Psoas muscle (tissue), 8 donors: ENCODE measurements around the gene ZNF625. TPM values are rescaled to one million over a fixed set of nuclear protein-coding genes. Genes with fewer than 3 reads are reported as not detected.

Experiments used
- ATAC-seq, 4 donors: fragments of 200-7000 bp; cut with Tn5 transposase; one replicate each; pipeline ENCODE4 v1.9.1; 2020; ENCODE audit warnings: moderate library complexity in 3 of 4, mild to moderate bottlenecking in 2 of 4
- DNase-seq, 2 donors: peaks; one replicate each; pipeline ENCODE4 v3.0.0-alpha.2; 2020
- H3K27ac ChIP-seq: fragments of 200-600 bp; one replicate; pipeline ENCODE4 v1.8.0; 2022
- H3K27me3 ChIP-seq, 3 donors: fragments of 200-600 bp in 1 of 3; one replicate each; pipeline versions ENCODE4 v1.6.1 to v1.8.0; 2013 to 2022; ENCODE audit warnings: low read length in 2 of 3, mild to moderate bottlenecking in 2 of 3, moderate library complexity in 1 of 3; ENCODE audit not compliant: insufficient read depth in 3 of 3
- H3K36me3 ChIP-seq, 2 donors: fragments of 200-600 bp in 1 of 2; one replicate each; pipeline versions ENCODE4 v1.6.1 to v1.8.0; 2013 to 2022; ENCODE audit warnings: low read depth in 1 of 2, mild to moderate bottlenecking in 1 of 2, moderate library complexity in 1 of 2; ENCODE audit not compliant: insufficient read depth in 1 of 2
- H3K4me1 ChIP-seq: fragments of 200-600 bp; one replicate; pipeline ENCODE4 v1.8.0; 2022
- H3K4me3 ChIP-seq: fragments of 200-600 bp; one replicate; pipeline ENCODE4 v1.8.0; 2022; ENCODE audit warnings: mild to moderate bottlenecking
- H3K9me3 ChIP-seq: fragments of 200-600 bp; one replicate; pipeline ENCODE4 v1.8.0; 2022
- WGBS, 3 donors: extraction: QIAGEN DNeasy Blood & Tissue Kit; methylation state at CpG; one replicate each; pipeline versions ENCODE4 v1.1.6 to v1.1.7; 2013; 5-methylcytosine and 5-hydroxymethylcytosine counted together
- intact Hi-C, 2 donors: fragments of 100-400 bp; cut with DNase I; formaldehyde crosslinking; loops; one replicate each; pipeline versions ENCODE4 v1.11.0 to v1.14.2; 2022
- polyA plus RNA-seq, 3 donors: library from polyadenylated mRNA; stranded (reverse); fragments of 200-250 nt; gene quantifications; one replicate each; pipeline ENCODE4 v1.2.3, GENCODE V29; 2013
- total RNA-seq, 4 donors: library from RNA; stranded (reverse); fragmentation: NEBNext Ultra II Directional in 2 of 4; extraction: Animal tissue kit (Norgen Biotek cat#: 25700) in 2 of 4; gene quantifications; one replicate each; pipeline versions ENCODE4 v1.2.1 to v1.2.4, GENCODE V29; 2021 to 2023
- TF ChIP-seq, protein P1 (sequence below): fragments of 200-600 bp; IDR thresholded peaks from one replicate; pipeline ENCODE4 v1.8.0; 2022; ENCODE audit warnings: antibody characterized with exemption
- donor health status: healthy with polysubstance abuse.
- donor health status: DM: no; HTN: no; CAD: no; lungs with moderate emphysema.
- donor health status: Bipolar disorder and iron deficiency.
- donor health status: healthy.
- donor health status: DM: yes; HTN: yes; CAD: no.
- donor health status: DM: no; HTN: no; CAD: no.
- donor health status: DM: no; HTN: no; CAD: no.
- donor health status: DM: yes; HTN: yes; CAD: no.

Gene ZNF625
- total and polyA plus RNA-seq, 7 donors: 0.12 to 2.9 (median 0.72) TPM; not detected in 1

DNA sequence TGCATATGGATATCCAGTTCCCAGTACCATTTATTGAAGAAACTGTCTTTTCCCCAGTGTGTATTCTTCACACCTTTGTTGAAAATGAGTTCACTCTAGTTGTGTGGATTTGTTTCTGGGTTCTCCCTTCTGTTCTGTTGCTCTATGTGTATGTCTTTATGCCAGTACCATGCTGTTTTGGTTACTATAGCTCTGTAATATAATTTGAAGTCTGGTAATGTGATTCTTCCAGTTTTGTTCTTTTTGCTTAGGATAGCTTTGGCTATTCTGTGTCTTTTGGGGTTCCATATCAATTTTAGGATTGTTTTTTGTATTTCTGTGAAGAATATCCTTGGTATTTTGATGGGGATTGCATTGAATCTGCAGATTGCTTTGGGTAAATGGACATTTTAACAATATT, 41.6 kb upstream of the ZNF625 start:
- H3K27ac ChIP-seq: no peak overlapping the region
- DNase-seq: no peak
- ATAC-seq: no peak
- H3K9me3 ChIP-seq: peaks cover 15% of the 10 kb centered on the region
- no peaks in the 10 kb centered on the region for H3K27me3 ChIP-seq
- TF ChIP-seq, protein P1, sequence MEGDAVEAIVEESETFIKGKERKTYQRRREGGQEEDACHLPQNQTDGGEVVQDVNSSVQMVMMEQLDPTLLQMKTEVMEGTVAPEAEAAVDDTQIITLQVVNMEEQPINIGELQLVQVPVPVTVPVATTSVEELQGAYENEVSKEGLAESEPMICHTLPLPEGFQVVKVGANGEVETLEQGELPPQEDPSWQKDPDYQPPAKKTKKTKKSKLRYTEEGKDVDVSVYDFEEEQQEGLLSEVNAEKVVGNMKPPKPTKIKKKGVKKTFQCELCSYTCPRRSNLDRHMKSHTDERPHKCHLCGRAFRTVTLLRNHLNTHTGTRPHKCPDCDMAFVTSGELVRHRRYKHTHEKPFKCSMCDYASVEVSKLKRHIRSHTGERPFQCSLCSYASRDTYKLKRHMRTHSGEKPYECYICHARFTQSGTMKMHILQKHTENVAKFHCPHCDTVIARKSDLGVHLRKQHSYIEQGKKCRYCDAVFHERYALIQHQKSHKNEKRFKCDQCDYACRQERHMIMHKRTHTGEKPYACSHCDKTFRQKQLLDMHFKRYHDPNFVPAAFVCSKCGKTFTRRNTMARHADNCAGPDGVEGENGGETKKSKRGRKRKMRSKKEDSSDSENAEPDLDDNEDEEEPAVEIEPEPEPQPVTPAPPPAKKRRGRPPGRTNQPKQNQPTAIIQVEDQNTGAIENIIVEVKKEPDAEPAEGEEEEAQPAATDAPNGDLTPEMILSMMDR: no peak
- H3K4me1 ChIP-seq: no peaks in the 10 kb centered on the region
- H3K4me3 ChIP-seq: no peak overlapping the region
- H3K36me3 ChIP-seq: no peaks in the 10 kb centered on the region
- intact Hi-C loops: no loop called here

DNA sequence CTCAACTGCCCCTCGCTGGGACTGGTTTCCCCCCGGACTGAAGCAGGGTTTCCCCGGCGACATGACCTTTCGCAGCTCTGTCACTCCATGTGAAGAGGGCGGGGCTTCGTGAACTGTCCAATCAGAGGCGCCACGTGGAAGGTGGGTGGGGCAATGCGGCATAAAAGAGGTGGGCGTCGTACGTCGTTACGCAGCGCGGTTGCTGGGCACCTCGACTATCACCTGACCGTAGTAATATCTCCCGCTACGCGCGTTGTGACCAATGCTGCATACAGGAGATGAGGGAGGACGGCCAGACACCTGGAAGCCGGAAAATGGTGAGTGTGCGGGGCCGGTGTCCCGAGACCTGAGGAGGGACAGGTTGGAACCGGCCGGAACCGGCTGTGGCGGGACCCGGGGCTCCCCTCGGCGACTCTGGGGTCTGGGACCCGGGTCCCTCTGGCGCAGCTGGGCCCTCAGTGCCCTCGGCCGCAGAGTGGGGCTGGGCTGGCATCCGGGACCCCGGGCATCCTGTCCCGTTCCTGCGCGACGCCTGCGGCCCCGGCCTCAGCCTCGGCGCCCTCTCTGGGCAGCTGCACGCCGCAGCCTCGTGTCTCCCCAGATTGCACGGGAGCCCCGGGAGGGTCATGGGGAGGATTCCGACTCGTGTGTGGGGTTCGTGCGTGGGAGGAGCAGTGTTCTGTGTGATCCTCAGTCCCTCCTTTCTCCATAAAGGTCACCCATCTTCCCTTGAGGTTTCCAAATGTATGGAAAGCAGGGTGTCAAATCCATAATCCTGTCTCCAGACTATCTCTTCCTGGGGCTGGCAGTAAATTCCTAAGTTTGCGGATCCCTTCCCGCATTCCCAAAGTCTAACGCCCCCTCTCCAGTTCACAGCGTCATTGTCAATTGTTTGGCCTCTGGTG, 38.5 kb upstream of the ZNF625 start:
- Histone ChIP-seq H3K36me3 (peaks cover 3 to 20% of the 10 kb centered on the region in 2 donors), H3K27me3 (no peaks in the 10 kb centered on the region), H3K9me3 (peaks cover 41% of the 10 kb centered on the region), H3K27ac (peak overlapping the region; percentile 70), H3K4me3 (peak overlapping the region; percentile 71), H3K4me1 (no peaks in the 10 kb centered on the region)
- DNase-seq (peak; percentile 74 to 77), ATAC-seq (peak; percentile 78 to 99 (median 91))
- intact Hi-C loops: no loop called here
- TF ChIP-seq, protein P1: no peak
- WGBS, 3 donors: 1 to 4% (median 2%) methylated on average over 51 to 62 of the region's 62 CpGs

DNA sequence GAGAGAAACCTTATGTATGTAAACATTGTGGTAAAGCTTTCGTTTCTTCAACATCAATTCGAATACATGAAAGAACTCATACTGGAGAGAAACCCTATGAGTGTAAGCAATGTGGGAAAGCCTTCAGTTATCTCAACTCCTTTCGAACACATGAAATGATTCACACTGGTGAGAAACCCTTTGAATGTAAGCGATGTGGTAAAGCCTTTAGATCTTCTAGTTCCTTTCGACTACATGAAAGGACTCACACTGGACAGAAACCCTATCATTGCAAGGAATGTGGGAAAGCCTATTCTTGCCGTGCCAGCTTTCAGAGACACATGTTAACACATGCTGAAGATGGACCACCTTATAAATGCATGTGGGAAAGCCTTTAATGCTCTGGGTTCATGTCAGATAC, 31.1 kb upstream of the ZNF625 start:
- DNase-seq (no peak), ATAC-seq (no peak)
- TF ChIP-seq, protein P1: no peak
- WGBS, 3 donors: 96 to 99% (median 99%) methylated on average over 6 of the region's 6 CpGs
- Histone ChIP-seq H3K36me3 (peaks cover 23 to 63% of the 10 kb centered on the region in 2 donors), H3K4me3 (no peak overlapping the region), H3K27me3 (no peaks in the 10 kb centered on the region), H3K9me3 (peaks cover 85% of the 10 kb centered on the region), H3K4me1 (no peaks in the 10 kb centered on the region), H3K27ac (no peak overlapping the region)
- intact Hi-C loops: no loop called here

DNA sequence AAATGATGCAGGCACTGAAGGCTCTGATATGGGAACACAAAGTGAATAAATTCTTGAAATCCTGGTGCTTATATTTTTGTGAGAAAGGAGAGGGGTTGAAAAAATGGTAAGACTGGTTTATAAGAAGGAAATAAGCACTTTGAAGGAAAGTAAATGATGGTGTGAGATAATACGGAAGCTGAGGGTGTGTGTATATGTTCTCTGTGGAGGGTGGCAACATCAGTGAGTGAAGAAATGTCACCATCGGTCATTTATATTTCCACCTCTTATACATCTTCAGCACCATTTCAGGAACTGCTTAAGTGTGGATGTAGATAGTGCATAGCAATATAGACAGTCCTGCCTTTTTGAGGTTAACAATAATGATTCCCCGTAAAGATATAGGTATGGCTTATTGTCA, 23.8 kb upstream of the ZNF625 start:
- no peak for DNase-seq
- peaks cover 25% of the 10 kb centered on the region for H3K9me3 ChIP-seq
- no peaks in the 10 kb centered on the region for H3K4me1 ChIP-seq
- WGBS, 3 donors: 93 to 96% (median 94%) methylated on average over 3 of the region's 3 CpGs
- TF ChIP-seq, protein P1: no peak
- no peak overlapping the region for H3K27ac ChIP-seq
- intact Hi-C loops: no loop called here
- peaks cover 3 to 11% of the 10 kb centered on the region in 2 donors for H3K36me3 ChIP-seq
- no peak for ATAC-seq
- no peaks in the 10 kb centered on the region for H3K27me3 ChIP-seq
- H3K4me3 ChIP-seq: no peak overlapping the region
